HG03342 (cell line): ENCODE results near the gene IGFBP3.

ENCODE experiments used
- ATAC-seq: cut with Tn5 transposase; IDR thresholded peaks from one replicate; pipeline ENCODE4 v1.9.1; 2021; ENCODE audit warnings: mild to moderate bottlenecking, moderate library complexity; ENCODE audit not compliant: unreplicated experiment

The IGFBP3 gene

GRCh38 chr7:45893374-45893995 is 27.6 kb downstream of the IGFBP3 start:
- ATAC-seq = no peak

GRCh38 chr7:45892407-45893035 is 28.6 kb downstream of the IGFBP3 start:
- no peak for ATAC-seq

- ATAC-seq = no peak
These were observed 29.3 kb downstream of the IGFBP3 start for GRCh38 chr7:45891462-45892402.

GRCh38 chr7:45890902-45891461 is 30.1 kb downstream of the IGFBP3 start:
- ATAC-seq = no peak

GRCh38 chr7:45890125-45890901 is 30.8 kb downstream of the IGFBP3 start:
- no peak for ATAC-seq

GRCh38 chr7:45889367-45890067 is 31.6 kb downstream of the IGFBP3 start:
- no peak for ATAC-seq

- no peak for ATAC-seq
These were observed 32.1 kb downstream of the IGFBP3 start for GRCh38 chr7:45888993-45889366.

GRCh38 chr7:45888185-45888992 is 32.7 kb downstream of the IGFBP3 start, which contains the start of gene IGFBP1:
IGFBP1 (plus strand) TSS chr7:45888488; CDS start chr7:45888653, 165 bp downstream.
- no peak for ATAC-seq

- ATAC-seq = no peak
These were observed 34.0 kb downstream of the IGFBP3 start for GRCh38 chr7:45886931-45887667.

- no peak for ATAC-seq
These were observed 35.7 kb downstream of the IGFBP3 start for GRCh38 chr7:45885264-45885882.

- no peak for ATAC-seq
These were observed 36.9 kb downstream of the IGFBP3 start for GRCh38 chr7:45884136-45884535.

- no peak for ATAC-seq
These were observed 38.6 kb downstream of the IGFBP3 start for GRCh38 chr7:45882465-45882810.

GRCh38 chr7:45881759-45882464 is 39.2 kb downstream of the IGFBP3 start:
- ATAC-seq = no peak

GRCh38 chr7:45881280-45881758 is 39.8 kb downstream of the IGFBP3 start:
- no peak for ATAC-seq

- ATAC-seq = no peak
These were observed 40.6 kb downstream of the IGFBP3 start for GRCh38 chr7:45880433-45880860.

GRCh38 chr7:45878457-45879144 is 42.5 kb downstream of the IGFBP3 start:
- ATAC-seq = no peak

GRCh38 chr7:45876519-45876918 is 44.6 kb downstream of the IGFBP3 start:
- ATAC-seq = no peak
